ENCODE measurements around the gene LRRC74A.

LRRC74A gene

GRCh38 chr14:76870166-76870565 lies 44.0 kb downstream of the LRRC74A start:
- TF ChIP-seq, protein P1, sequence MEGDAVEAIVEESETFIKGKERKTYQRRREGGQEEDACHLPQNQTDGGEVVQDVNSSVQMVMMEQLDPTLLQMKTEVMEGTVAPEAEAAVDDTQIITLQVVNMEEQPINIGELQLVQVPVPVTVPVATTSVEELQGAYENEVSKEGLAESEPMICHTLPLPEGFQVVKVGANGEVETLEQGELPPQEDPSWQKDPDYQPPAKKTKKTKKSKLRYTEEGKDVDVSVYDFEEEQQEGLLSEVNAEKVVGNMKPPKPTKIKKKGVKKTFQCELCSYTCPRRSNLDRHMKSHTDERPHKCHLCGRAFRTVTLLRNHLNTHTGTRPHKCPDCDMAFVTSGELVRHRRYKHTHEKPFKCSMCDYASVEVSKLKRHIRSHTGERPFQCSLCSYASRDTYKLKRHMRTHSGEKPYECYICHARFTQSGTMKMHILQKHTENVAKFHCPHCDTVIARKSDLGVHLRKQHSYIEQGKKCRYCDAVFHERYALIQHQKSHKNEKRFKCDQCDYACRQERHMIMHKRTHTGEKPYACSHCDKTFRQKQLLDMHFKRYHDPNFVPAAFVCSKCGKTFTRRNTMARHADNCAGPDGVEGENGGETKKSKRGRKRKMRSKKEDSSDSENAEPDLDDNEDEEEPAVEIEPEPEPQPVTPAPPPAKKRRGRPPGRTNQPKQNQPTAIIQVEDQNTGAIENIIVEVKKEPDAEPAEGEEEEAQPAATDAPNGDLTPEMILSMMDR (IDR thresholded peaks at IDR 0.05) = peak; percentile 19; the same call in 1 of the 2 replicates

DNA sequence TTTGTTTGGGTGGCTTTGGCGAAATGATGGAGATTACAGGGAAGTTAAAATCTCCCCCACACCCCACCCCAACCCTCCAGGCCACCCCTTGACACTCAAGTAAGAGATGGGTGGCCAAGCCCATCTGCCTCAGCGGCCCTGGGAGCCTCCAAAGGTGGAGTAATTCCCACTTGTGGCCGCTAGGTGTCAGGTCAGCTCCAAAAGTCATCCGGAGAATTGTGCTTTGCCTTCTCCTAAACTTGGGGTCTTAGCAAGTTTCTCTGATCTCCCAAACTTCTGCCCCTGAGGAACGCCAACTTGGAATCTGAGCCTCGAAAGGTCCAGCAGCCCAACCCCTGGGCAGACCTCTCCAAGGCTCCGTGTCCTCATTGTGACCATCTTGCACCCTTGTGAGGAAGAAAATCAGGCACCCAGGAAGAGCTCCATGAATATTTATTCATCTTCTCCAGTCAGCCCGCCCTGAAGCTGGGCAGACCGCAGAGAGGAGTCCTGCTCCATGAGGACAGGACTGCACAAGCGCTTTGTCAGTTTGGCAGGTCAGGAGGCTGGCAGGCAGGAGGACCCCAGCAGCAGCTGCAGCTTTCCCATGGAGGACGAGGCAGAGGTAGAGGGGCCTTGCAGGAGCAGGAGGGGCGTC lies 46.7 kb downstream of the LRRC74A start:
- TF ChIP-seq, protein P1 (IDR thresholded peaks at IDR 0.05) = peak; percentile 79

GRCh38 chr14:76874734-76875133 lies 48.5 kb downstream of the LRRC74A start:
- TF ChIP-seq, protein P1 (IDR thresholded peaks at IDR 0.05) = no peak

DNA sequence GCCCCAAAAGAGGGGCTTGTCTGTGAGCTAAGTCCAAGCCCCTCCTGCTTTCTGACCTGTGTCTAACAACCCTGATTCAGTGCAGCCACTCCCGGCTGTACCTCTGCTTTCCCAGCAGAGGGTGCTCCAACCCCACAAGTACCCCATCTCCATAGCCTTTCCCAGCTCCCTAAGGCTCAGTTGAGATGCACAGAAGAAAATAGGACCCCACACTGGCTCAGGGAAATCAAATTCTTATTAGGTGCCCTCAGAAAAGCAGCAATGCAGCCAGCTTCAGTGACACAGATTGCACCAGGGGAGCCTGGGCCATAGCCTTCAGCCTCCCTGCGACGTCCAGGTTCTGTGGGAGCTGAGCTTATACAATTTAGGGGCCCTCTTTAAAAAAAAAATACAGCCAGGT lies 49.9 kb downstream of the LRRC74A start:
- TF ChIP-seq, protein P1 (IDR thresholded peaks at IDR 0.05) = peak; percentile 93

DNA sequence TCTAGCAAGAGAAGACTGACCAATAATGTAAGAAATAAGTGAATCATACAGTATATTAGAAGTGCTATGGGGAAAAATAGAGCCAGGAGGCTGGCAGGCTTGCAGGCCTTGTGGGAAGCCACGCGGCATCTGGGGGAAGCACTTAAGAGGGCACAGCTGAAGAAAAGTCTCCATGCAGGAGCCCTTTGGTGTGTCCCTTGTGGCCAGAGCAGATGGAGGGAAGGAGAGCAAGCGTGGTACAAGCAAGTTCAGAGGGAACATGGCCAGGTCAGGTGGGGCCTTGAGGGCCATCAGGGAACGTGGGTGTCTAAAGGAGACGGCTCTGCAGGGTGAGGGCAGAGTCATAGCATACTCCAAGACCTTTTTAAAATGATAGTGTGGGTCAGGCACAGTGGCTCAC lies 51.7 kb downstream of the LRRC74A start:
- TF ChIP-seq, protein P1 (IDR thresholded peaks at IDR 0.05) = no peak

- TF ChIP-seq, protein P1 (IDR thresholded peaks at IDR 0.05) = no peak
Observed at GRCh38 chr14:76880449-76880848, 54.2 kb downstream of the LRRC74A start.

GRCh38 chr14:76881348-76881747 lies 55.1 kb downstream of the LRRC74A start:
- TF ChIP-seq, protein P1 (IDR thresholded peaks at IDR 0.05) = no peak

GRCh38 chr14:76882651-76883050 lies 56.4 kb downstream of the LRRC74A start:
- TF ChIP-seq, protein P1 (IDR thresholded peaks at IDR 0.05) = no peak
